PC-3 (cell line): ENCODE measurements around the gene ZNRF1. TPM values are rescaled to one million over a fixed set of nuclear protein-coding genes. Genes with fewer than 3 reads are reported as not detected.

ENCODE experiments used
- ATAC-seq: fragments of 200-7000 bp; cut with Tn5 transposase; 2 replicates; pipeline ENCODE4 v1.9.1; 2020; ENCODE audit warnings: mild to moderate bottlenecking, moderate library complexity
- BruUV-seq: library from RNA; stranded (reverse); fragments of 400-500 nt; replicated peaks from 2 replicates; lab custom pipeline; 2021; lab: Mats Ljungman, UMichigan
- CTCF ChIA-PET: fragments of 300-600 bp; sonication (Branson Sonifier 250); formaldehyde crosslinking; loops from one replicate; lab custom pipeline; 2022; ENCODE audit warnings: antibody characterized with exemption; lab: Charles Lee
- POLR2A ChIA-PET: fragments of 300-600 bp; sonication (Branson Sonifier 250); formaldehyde crosslinking; loops from one replicate; lab custom pipeline; 2022; ENCODE audit warnings: antibody characterized with exemption; ENCODE audit not compliant: unreplicated experiment; lab: Charles Lee
- DNase-seq: peaks from one replicate; pipeline ENCODE4 v3.0.0-alpha.2; 2015
- H2AFZ ChIP-seq: fragments of 300-600 bp; sonication (generic); 2 replicates; pipeline ENCODE4 v1.6.0; 2016; ENCODE audit warnings: antibody characterized with exemption, low read length
- H3F3A ChIP-seq: fragments of 300-600 bp; sonication (generic); one replicate; pipeline ENCODE4 v1.6.0; 2017; ENCODE audit warnings: antibody characterized with exemption, low read length, control low read depth, mild to moderate bottlenecking; ENCODE audit not compliant: unreplicated experiment
- H3K27ac ChIP-seq: fragments of 300-600 bp; sonication (generic); 2 replicates; pipeline ENCODE4 v1.5.1; 2016; ENCODE audit warnings: mild to moderate bottlenecking, low read length
- H3K27me3 ChIP-seq: fragments of 300-600 bp; sonication (generic); 2 replicates; pipeline ENCODE4 v1.6.1; 2016; ENCODE audit warnings: low read length, mixed read lengths
- H3K36me3 ChIP-seq: fragments of 300-600 bp; sonication (generic); 2 replicates; pipeline ENCODE4 v1.6.1; 2016; ENCODE audit warnings: low read depth, mixed run types, low read length, mixed read lengths
- H3K4me1 ChIP-seq: fragments of 300-600 bp; sonication (generic); 2 replicates; pipeline ENCODE4 v1.5.1; 2016; ENCODE audit warnings: low read length; ENCODE audit not compliant: insufficient read depth
- H3K4me2 ChIP-seq: fragments of 300-600 bp; sonication (generic); 2 replicates; pipeline ENCODE4 v1.6.0; 2016; ENCODE audit warnings: low read length
- H3K4me3 ChIP-seq: fragments of 300-600 bp; sonication (generic); 2 replicates; pipeline ENCODE4 v1.5.1; 2016; ENCODE audit warnings: mild to moderate bottlenecking, low read length, mixed read lengths
- H3K79me2 ChIP-seq: fragments of 300-600 bp; sonication (generic); 2 replicates; pipeline ENCODE4 v1.6.1; 2017; ENCODE audit warnings: low read length, mixed read lengths
- H3K9ac ChIP-seq: fragments of 300-600 bp; sonication (generic); 2 replicates; pipeline ENCODE4 v1.6.0; 2016; ENCODE audit warnings: mild to moderate bottlenecking, low read length
- H3K9me2 ChIP-seq: fragments of 300-600 bp; sonication (generic); replicated peaks from 2 replicates; pipeline ENCODE4 v1.6.1; 2016; ENCODE audit warnings: mixed run types, low read length, mixed read lengths
- H3K9me3 ChIP-seq: fragments of 300-600 bp; sonication (generic); 2 replicates; pipeline ENCODE4 v1.6.1; 2016; ENCODE audit warnings: low read length, mixed read lengths
- H4K20me1 ChIP-seq: fragments of 300-600 bp; sonication (generic); 2 replicates; pipeline ENCODE4 v1.6.1; 2016; ENCODE audit warnings: low read length, mixed read lengths
- EZH2 ChIP-seq: fragments of 300-600 bp; sonication (generic); IDR thresholded peaks from one replicate; pipeline ENCODE4 v1.6.1; 2017; ENCODE audit warnings: antibody characterized with exemption, mild to moderate bottlenecking, low read length; ENCODE audit not compliant: unreplicated experiment
- EZH2phosphoT487 ChIP-seq: fragments of 300-600 bp; sonication (generic); IDR thresholded peaks from 2 replicates; pipeline ENCODE4 v1.6.1; 2018; ENCODE audit warnings: mild to moderate bottlenecking, antibody characterized with exemption, low read length, borderline replicate concordance
- intact Hi-C: fragments of 100-400 bp; cut with micrococcal nuclease; formaldehyde crosslinking; loops from 2 replicates; pipeline ENCODE4 v1.9.0; 2023
- total RNA-seq: library from RNA; depleted of rRNA; stranded (reverse); fragments of >200 nt; gene quantifications from 2 replicates; pipeline ENCODE4 v1.2.3, GENCODE V29; 2014
- TF ChIP-seq, protein P1 (sequence below): fragments of 300-600 bp; sonication (generic); conservative IDR thresholded peaks from 2 replicates; pipeline ENCODE4 v1.5.1; 2017; ENCODE audit warnings: antibody characterized with exemption, low read depth, mild to moderate bottlenecking, low read length

The ZNRF1 gene
- total RNA-seq, 1 experiment from 2014 or later, result 60.4 TPM

DNA sequence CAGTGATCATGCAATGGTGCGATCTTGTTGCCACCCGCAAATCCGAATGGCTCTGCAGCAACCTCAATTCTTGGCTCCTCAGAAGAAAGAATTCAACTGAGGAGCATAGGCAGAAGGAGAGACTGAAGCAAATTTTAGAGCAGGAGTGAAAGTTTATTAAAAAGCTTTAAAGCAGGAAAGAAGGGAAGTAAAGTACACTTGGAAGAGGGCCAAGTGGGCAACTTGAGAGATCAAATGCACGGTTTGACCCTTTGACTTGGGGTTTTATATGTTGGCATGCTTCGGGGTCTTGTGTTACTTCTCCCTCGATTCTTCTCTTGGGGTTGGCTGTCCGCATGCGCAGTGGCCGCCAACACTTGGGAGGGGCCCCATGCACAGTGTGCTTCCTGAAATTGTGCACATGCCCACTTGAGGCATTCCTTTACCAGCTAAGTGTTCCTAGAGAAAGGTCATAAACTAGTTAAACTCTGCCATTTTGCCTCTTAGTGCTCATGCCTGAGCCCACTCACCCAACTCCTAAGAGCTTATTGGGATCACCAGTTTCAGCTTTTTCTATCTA is 36.7 kb downstream of the ZNRF1 start:
- peaks cover 98% of the 10 kb centered on the region for H3K79me2 ChIP-seq
- no peak for TF ChIP-seq EZH2phosphoT487
- TF ChIP-seq, protein P1, sequence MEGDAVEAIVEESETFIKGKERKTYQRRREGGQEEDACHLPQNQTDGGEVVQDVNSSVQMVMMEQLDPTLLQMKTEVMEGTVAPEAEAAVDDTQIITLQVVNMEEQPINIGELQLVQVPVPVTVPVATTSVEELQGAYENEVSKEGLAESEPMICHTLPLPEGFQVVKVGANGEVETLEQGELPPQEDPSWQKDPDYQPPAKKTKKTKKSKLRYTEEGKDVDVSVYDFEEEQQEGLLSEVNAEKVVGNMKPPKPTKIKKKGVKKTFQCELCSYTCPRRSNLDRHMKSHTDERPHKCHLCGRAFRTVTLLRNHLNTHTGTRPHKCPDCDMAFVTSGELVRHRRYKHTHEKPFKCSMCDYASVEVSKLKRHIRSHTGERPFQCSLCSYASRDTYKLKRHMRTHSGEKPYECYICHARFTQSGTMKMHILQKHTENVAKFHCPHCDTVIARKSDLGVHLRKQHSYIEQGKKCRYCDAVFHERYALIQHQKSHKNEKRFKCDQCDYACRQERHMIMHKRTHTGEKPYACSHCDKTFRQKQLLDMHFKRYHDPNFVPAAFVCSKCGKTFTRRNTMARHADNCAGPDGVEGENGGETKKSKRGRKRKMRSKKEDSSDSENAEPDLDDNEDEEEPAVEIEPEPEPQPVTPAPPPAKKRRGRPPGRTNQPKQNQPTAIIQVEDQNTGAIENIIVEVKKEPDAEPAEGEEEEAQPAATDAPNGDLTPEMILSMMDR, result no peak
- TF ChIP-seq EZH2, result no peak
- no peaks in the 10 kb centered on the region; the same call in 1 of the 2 replicates for H3K9me3 ChIP-seq
- no peak overlapping the region for H2AFZ ChIP-seq
- H3F3A ChIP-seq, result no peaks in the 10 kb centered on the region
- H3K27me3 ChIP-seq, result no peaks in the 10 kb centered on the region
- no peak for DNase-seq
- CTCF ChIA-PET, result no interaction called here
- H4K20me1 ChIP-seq, result no peaks in the 10 kb centered on the region
- H3K36me3 ChIP-seq, result peaks cover 23% of the 10 kb centered on the region
- H3K9ac ChIP-seq, result no peak overlapping the region
- H3K4me2 ChIP-seq, result no peak overlapping the region
- H3K4me3 ChIP-seq, result no peak overlapping the region
- H3K27ac ChIP-seq, result no peak overlapping the region
- intact Hi-C loops, result no loop called here
- no TSS peak for BruUV-seq
- POLR2A ChIA-PET, result no interaction called here
- H3K9me2 ChIP-seq, result no peaks in the 10 kb centered on the region
- peaks cover 2% of the 10 kb centered on the region for H3K4me1 ChIP-seq
- no peak for ATAC-seq

- Histone ChIP-seq H3K4me2 (no peak overlapping the region), H3K9me2 (no peaks in the 10 kb centered on the region), H3K27me3 (no peaks in the 10 kb centered on the region), H3K9ac (no peak overlapping the region), H3K36me3 (peaks cover 23% of the 10 kb centered on the region), H3K4me1 (no peaks in the 10 kb centered on the region), H3F3A (no peaks in the 10 kb centered on the region), H3K4me3 (no peak overlapping the region), H2AFZ (no peak overlapping the region), H3K79me2 (peaks cover 95% of the 10 kb centered on the region), H4K20me1 (no peaks in the 10 kb centered on the region), H3K9me3 (no peaks in the 10 kb centered on the region; the same call in 1 of the 2 replicates), H3K27ac (no peak overlapping the region)
- no peak for ATAC-seq
- no peak for DNase-seq
- POLR2A ChIA-PET, result no interaction called here
- CTCF ChIA-PET, result no interaction called here
- TF ChIP-seq EZH2phosphoT487 (no peak), EZH2 (no peak)
- TF ChIP-seq, protein P1, result no peak
- no TSS peak for BruUV-seq
- intact Hi-C loops, result no loop called here
Observed at GRCh38 chr16:75038036-75038858, 39.4 kb downstream of the ZNRF1 start.

DNA sequence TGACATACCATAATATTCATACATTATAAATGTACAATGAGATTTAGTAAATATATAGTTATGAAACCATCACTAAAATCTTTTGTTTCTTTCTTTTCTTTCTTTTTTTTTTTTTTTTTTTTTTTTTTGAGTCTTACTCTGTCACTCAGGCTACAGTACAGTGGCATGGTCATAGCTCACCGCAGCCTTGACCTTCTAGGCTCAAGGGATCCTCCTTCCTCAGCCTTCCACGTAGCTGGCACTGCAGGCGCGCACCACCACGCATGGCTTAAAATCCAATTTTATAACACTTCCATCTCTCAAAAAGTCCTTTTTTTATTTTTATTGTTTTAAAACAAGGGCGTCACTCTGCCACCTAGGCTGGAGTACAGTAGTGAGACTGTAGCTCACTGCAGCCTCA is 41.1 kb downstream of the ZNRF1 start:
- TF ChIP-seq, protein P1, result no peak
- no peak for TF ChIP-seq EZH2
- no peak for TF ChIP-seq EZH2phosphoT487
- Histone ChIP-seq H3K36me3 (peaks cover 23% of the 10 kb centered on the region), H3K4me3 (no peak overlapping the region), H3K9me2 (no peaks in the 10 kb centered on the region), H2AFZ (no peak overlapping the region), H3K79me2 (peaks cover 95% of the 10 kb centered on the region), H4K20me1 (no peaks in the 10 kb centered on the region), H3K4me2 (no peak overlapping the region), H3K4me1 (no peaks in the 10 kb centered on the region), H3K27ac (no peak overlapping the region), H3K27me3 (no peaks in the 10 kb centered on the region), H3K9me3 (no peaks in the 10 kb centered on the region; the same call in 1 of the 2 replicates), H3K9ac (no peak overlapping the region), H3F3A (no peaks in the 10 kb centered on the region)
- BruUV-seq, result no TSS peak
- intact Hi-C loops, result no loop called here
- ATAC-seq (no peak), DNase-seq (no peak)
- ChIA-PET CTCF (no interaction called here), POLR2A (no interaction called here)
